Measurements from ENCODE around the gene ZNF578.
A peak's percentile ranks its signal among the peaks of the same experiment; 100 is the strongest.
"Not testable (repeated sequence)": the region's sequence is repeated elsewhere in the genome, so short reads cannot be mapped to it uniquely, and the experiment has no call there.

The ZNF578 gene

GRCh38 chr19:52453324-52454094, at the start of gene ZNF578:
Gene ZNF578, plus strand, starts transcription at chr19:52453553. Its CDS starts 48,293 bp downstream, at chr19:52501846.
- DNase-seq (ENCODE audit: low read depth in 2 of 2) = peak; percentile 40 to 54

GRCh38 chr19:52410276-52410675, 43.1 kb upstream of the ZNF578 start:
- no peak for DNase-seq (ENCODE audit: low read depth in 2 of 2)

- no peak for DNase-seq (ENCODE audit: low read depth in 2 of 2)
These were observed 37.6 kb upstream of the ZNF578 start for GRCh38 chr19:52415711-52416110.

GRCh38 chr19:52428937-52429336, 24.4 kb upstream of the ZNF578 start, which contains the start of gene ZNF534:
Gene ZNF534, plus strand, starts transcription at chr19:52429148. Its CDS starts 2,327 bp downstream, at chr19:52431475.
- DNase-seq (ENCODE audit: low read depth in 2 of 2) = no peak

GRCh38 chr19:52442179-52442578, 11.2 kb upstream of the ZNF578 start:
- DNase-seq (ENCODE audit: low read depth in 2 of 2) = no peak

- DNase-seq (ENCODE audit: low read depth in 2 of 2) = no peak
These were observed 8.8 kb upstream of the ZNF578 start for GRCh38 chr19:52444506-52444905.

GRCh38 chr19:52451241-52451640, 2.1 kb upstream of the ZNF578 start:
- DNase-seq (ENCODE audit: low read depth in 2 of 2) = no peak

GRCh38 chr19:52464798-52465470, 11.6 kb downstream of the ZNF578 start:
- no peak for DNase-seq (ENCODE audit: low read depth in 2 of 2)

GRCh38 chr19:52473655-52474350, 20.4 kb downstream of the ZNF578 start:
- no peak for DNase-seq (ENCODE audit: low read depth in 2 of 2)

GRCh38 chr19:52474351-52475127, 21.2 kb downstream of the ZNF578 start:
- no peak for DNase-seq (ENCODE audit: low read depth in 2 of 2)

- not testable (repeated sequence) for DNase-seq (ENCODE audit: low read depth in 2 of 2)
These were observed 30.9 kb downstream of the ZNF578 start for GRCh38 chr19:52484111-52484743.

GRCh38 chr19:52485064-52485463, 31.7 kb downstream of the ZNF578 start:
- not testable (repeated sequence) for DNase-seq (ENCODE audit: low read depth in 2 of 2)

- not testable (repeated sequence) for DNase-seq (ENCODE audit: low read depth in 2 of 2)
These were observed 32.3 kb downstream of the ZNF578 start for GRCh38 chr19:52485561-52486240.

GRCh38 chr19:52492201-52492993, 39.0 kb downstream of the ZNF578 start:
- DNase-seq (ENCODE audit: low read depth in 2 of 2) = no peak

GRCh38 chr19:52492994-52493470, 39.7 kb downstream of the ZNF578 start:
- DNase-seq (ENCODE audit: low read depth in 2 of 2) = no peak

- DNase-seq (ENCODE audit: low read depth in 2 of 2) = no peak
These were observed 41.2 kb downstream of the ZNF578 start for GRCh38 chr19:52494518-52494917.

GRCh38 chr19:52498571-52498970, 45.2 kb downstream of the ZNF578 start:
- DNase-seq (ENCODE audit: low read depth in 2 of 2) = no peak

- not testable (repeated sequence) for DNase-seq (ENCODE audit: low read depth in 2 of 2)
These were observed 47.1 kb downstream of the ZNF578 start for GRCh38 chr19:52500474-52500873.

- DNase-seq (ENCODE audit: low read depth in 2 of 2) = not testable (repeated sequence)
These were observed 47.6 kb downstream of the ZNF578 start for GRCh38 chr19:52500991-52501390.

- no peak for DNase-seq (ENCODE audit: low read depth in 2 of 2)
These were observed 53.9 kb downstream of the ZNF578 start for GRCh38 chr19:52507266-52507665.
